ENCODE results near the gene GYS2. TPM values are rescaled to one million over a fixed set of nuclear protein-coding genes. Genes with fewer than 3 reads are reported as not detected.
"Not testable (repeated sequence)": the region's sequence is repeated elsewhere in the genome, so short reads cannot be mapped to it uniquely, and the experiment has no call there.

The GYS2 gene
- total and polyA plus RNA-seq, 2 donors from 2014 or later: not detected

- DNase-seq: no peak
- no peaks in the 10 kb centered on the region for H3K27me3 ChIP-seq (ENCODE audit: control insufficient read depth, insufficient read depth, low read length)
These were observed 5.3 kb downstream of the GYS2 start for GRCh38 chr12:21599143-21599999.

GRCh38 chr12:21598651-21599050, 6.0 kb downstream of the GYS2 start:
- H3K9me3 ChIP-seq (ENCODE audit: control insufficient read depth in 2 of 3, insufficient read depth in 1 of 3, low read length in 3 of 3): no peaks in the 10 kb centered on the region
- intact Hi-C loops (cut with DNase I): no loop called here
- no peak for TF ChIP-seq CTCF (IDR thresholded peaks at IDR 0.05; ENCODE audit: borderline replicate concordance, extremely low read depth, insufficient read depth)
- no peak overlapping the region for H3K9ac ChIP-seq (ENCODE audit: low read length in 3 of 3)
- FAIRE-seq (no peak), DNase-seq (no peak)
- H3K27me3 ChIP-seq (ENCODE audit: control insufficient read depth, insufficient read depth, low read length): no peaks in the 10 kb centered on the region
- no peaks in the 10 kb centered on the region for H3K4me1 ChIP-seq (ENCODE audit: control insufficient read depth in 2 of 3, insufficient read depth in 2 of 3, low read depth in 1 of 3, low read length in 3 of 3)
- no peak overlapping the region for H3K4me3 ChIP-seq (ENCODE audit: low read length in 3 of 3)
- H3K27ac ChIP-seq (ENCODE audit: low read depth in 2 of 2, low read length in 2 of 2): no peak overlapping the region
- H3K36me3 ChIP-seq (ENCODE audit: control insufficient read depth in 2 of 3, insufficient read depth in 3 of 3, low read length in 3 of 3): no peaks in the 10 kb centered on the region

More at GRCh38 chr12:21599143-21599999, 5.3 kb downstream of the GYS2 start:
- no peak overlapping the region for H3K9ac ChIP-seq (ENCODE audit: low read length in 3 of 3)
- intact Hi-C loops (cut with DNase I): no loop called here
- no peak overlapping the region for H3K27ac ChIP-seq (ENCODE audit: low read depth in 2 of 2, low read length in 2 of 2)
- no peaks in the 10 kb centered on the region for H3K4me1 ChIP-seq (ENCODE audit: control insufficient read depth in 2 of 3, insufficient read depth in 2 of 3, low read depth in 1 of 3, low read length in 3 of 3)
- FAIRE-seq: no peak
- no peak overlapping the region for H3K4me3 ChIP-seq (ENCODE audit: low read length in 3 of 3)
- H3K36me3 ChIP-seq (ENCODE audit: control insufficient read depth in 2 of 3, insufficient read depth in 3 of 3, low read length in 3 of 3): no peaks in the 10 kb centered on the region
- no peak for TF ChIP-seq CTCF (IDR thresholded peaks at IDR 0.05; ENCODE audit: borderline replicate concordance, extremely low read depth, insufficient read depth)
- H3K9me3 ChIP-seq (ENCODE audit: control insufficient read depth in 2 of 3, insufficient read depth in 1 of 3, low read length in 3 of 3): no peaks in the 10 kb centered on the region

- DNase-seq; FAIRE-seq; H3K27ac ChIP-seq (ENCODE audit: low read depth in 2 of 2, low read length in 2 of 2); H3K27me3 ChIP-seq (ENCODE audit: control insufficient read depth, insufficient read depth, low read length); H3K9ac ChIP-seq (ENCODE audit: low read length in 3 of 3); H3K4me3 ChIP-seq (ENCODE audit: low read length in 3 of 3); H3K36me3 ChIP-seq (ENCODE audit: control insufficient read depth in 2 of 3, insufficient read depth in 3 of 3, low read length in 3 of 3); intact Hi-C loops (cut with DNase I); H3K4me1 ChIP-seq (ENCODE audit: control insufficient read depth in 2 of 3, insufficient read depth in 2 of 3, low read depth in 1 of 3, low read length in 3 of 3); H3K9me3 ChIP-seq (ENCODE audit: control insufficient read depth in 2 of 3, insufficient read depth in 1 of 3, low read length in 3 of 3): not testable (repeated sequence)
These were observed 9.3 kb downstream of the GYS2 start for GRCh38 chr12:21595356-21595755.

DNA sequence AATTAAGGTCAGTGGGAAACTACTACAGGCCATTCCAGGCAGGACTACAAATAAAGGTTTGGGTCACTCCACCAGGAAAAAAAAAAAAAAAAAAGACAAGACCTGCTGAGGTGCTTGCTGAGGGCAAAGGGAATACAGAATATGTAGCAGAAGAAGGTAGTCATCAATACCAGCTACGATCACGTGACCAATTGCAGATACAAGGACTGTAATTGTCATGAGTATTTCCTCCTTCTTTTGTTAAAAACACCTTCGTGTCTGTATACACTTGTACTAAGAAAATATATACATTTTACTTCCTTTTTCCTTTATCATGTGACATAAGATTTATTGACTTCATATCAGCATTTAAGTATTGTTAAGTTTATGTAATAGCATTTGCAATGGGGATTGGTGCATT, 19.2 kb downstream of the GYS2 start:
- intact Hi-C loops (cut with DNase I): no loop called here
- H3K4me3 ChIP-seq (ENCODE audit: low read length in 3 of 3): no peak overlapping the region
- no peak for FAIRE-seq
- H3K27ac ChIP-seq (ENCODE audit: low read depth in 2 of 2, low read length in 2 of 2): no peak overlapping the region
- H3K36me3 ChIP-seq (ENCODE audit: control insufficient read depth in 2 of 3, insufficient read depth in 3 of 3, low read length in 3 of 3): no peaks in the 10 kb centered on the region
- TF ChIP-seq CTCF (IDR thresholded peaks at IDR 0.05; ENCODE audit: borderline replicate concordance, extremely low read depth, insufficient read depth): no peak
- no peak overlapping the region for H3K9ac ChIP-seq (ENCODE audit: low read length in 3 of 3)
- no peaks in the 10 kb centered on the region for H3K9me3 ChIP-seq (ENCODE audit: control insufficient read depth in 2 of 3, insufficient read depth in 1 of 3, low read length in 3 of 3)
- no peaks in the 10 kb centered on the region for H3K4me1 ChIP-seq (ENCODE audit: control insufficient read depth in 2 of 3, insufficient read depth in 2 of 3, low read depth in 1 of 3, low read length in 3 of 3)
- no peak for DNase-seq
- no peaks in the 10 kb centered on the region for H3K27me3 ChIP-seq (ENCODE audit: control insufficient read depth, insufficient read depth, low read length)

GRCh38 chr12:21584403-21585182, 20.1 kb downstream of the GYS2 start:
- FAIRE-seq; H3K27me3 ChIP-seq (ENCODE audit: control insufficient read depth, insufficient read depth, low read length); DNase-seq; H3K36me3 ChIP-seq (ENCODE audit: control insufficient read depth in 2 of 3, insufficient read depth in 3 of 3, low read length in 3 of 3); H3K9ac ChIP-seq (ENCODE audit: low read length in 3 of 3); H3K4me3 ChIP-seq (ENCODE audit: low read length in 3 of 3); H3K9me3 ChIP-seq (ENCODE audit: control insufficient read depth in 2 of 3, insufficient read depth in 1 of 3, low read length in 3 of 3); intact Hi-C loops (cut with DNase I); H3K27ac ChIP-seq (ENCODE audit: low read depth in 2 of 2, low read length in 2 of 2); H3K4me1 ChIP-seq (ENCODE audit: control insufficient read depth in 2 of 3, insufficient read depth in 2 of 3, low read depth in 1 of 3, low read length in 3 of 3): not testable (repeated sequence)
